ENCODE data around the gene SBNO1.

Gene SBNO1

DNA sequence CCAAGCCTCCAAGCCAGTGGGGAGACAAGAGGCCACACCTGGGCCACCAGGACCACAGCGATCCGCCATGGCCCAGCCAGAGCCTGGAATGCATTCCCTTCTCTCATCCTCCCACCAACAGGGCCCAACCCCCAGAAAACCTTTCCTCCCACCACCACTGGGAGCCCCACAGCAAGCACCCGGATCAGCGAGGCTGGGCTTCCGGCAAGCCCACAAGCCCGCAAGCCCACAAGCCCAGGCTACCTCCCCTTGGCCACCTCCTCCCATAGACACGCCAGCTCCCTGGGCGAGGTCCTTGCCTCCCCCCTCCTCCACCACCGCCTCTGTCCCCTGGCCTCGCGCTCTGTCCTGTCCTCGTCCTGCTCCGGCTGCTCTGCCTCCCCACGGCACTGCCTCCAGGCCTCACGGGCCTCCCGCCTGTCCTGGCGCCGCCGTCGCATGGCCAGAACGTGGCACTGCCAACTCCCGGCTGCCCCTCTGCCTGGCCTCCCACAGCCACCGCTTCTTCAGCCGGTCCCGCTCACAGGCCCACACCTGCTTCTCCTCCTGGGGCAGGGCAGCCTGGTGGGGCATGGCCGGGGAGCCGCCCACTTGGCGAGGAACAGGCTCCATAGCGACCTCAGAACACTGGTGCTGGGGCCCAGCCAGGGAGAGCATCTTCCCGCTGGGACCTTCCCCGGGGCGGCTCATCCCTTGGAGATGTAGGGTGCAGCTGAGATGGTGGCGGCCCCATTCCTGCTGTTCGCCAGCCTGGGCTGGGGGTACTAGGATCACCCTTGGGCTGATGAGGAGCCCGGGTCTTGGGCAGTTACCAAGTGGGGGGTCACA is 98.6 kb downstream of the SBNO1 start:
- Histone ChIP-seq H3K4me3 (replicated peaks; ENCODE audit: insufficient read depth, low read length) (no peak overlapping the region), H3K27ac (replicated peaks) (no peak overlapping the region), H3K27me3 (ENCODE audit: insufficient read depth, poor library complexity, severe bottlenecking) (no peaks in the 10 kb centered on the region)
- TF ChIP-seq, protein P1, sequence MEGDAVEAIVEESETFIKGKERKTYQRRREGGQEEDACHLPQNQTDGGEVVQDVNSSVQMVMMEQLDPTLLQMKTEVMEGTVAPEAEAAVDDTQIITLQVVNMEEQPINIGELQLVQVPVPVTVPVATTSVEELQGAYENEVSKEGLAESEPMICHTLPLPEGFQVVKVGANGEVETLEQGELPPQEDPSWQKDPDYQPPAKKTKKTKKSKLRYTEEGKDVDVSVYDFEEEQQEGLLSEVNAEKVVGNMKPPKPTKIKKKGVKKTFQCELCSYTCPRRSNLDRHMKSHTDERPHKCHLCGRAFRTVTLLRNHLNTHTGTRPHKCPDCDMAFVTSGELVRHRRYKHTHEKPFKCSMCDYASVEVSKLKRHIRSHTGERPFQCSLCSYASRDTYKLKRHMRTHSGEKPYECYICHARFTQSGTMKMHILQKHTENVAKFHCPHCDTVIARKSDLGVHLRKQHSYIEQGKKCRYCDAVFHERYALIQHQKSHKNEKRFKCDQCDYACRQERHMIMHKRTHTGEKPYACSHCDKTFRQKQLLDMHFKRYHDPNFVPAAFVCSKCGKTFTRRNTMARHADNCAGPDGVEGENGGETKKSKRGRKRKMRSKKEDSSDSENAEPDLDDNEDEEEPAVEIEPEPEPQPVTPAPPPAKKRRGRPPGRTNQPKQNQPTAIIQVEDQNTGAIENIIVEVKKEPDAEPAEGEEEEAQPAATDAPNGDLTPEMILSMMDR (IDR thresholded peaks at IDR 0.05; ENCODE audit: insufficient read depth, low read length) = no peak
- TF ChIP-seq SPI1 (IDR thresholded peaks at IDR 0.05; ENCODE audit: borderline replicate concordance, low read depth) = no peak
- TF ChIP-seq, protein P2, sequence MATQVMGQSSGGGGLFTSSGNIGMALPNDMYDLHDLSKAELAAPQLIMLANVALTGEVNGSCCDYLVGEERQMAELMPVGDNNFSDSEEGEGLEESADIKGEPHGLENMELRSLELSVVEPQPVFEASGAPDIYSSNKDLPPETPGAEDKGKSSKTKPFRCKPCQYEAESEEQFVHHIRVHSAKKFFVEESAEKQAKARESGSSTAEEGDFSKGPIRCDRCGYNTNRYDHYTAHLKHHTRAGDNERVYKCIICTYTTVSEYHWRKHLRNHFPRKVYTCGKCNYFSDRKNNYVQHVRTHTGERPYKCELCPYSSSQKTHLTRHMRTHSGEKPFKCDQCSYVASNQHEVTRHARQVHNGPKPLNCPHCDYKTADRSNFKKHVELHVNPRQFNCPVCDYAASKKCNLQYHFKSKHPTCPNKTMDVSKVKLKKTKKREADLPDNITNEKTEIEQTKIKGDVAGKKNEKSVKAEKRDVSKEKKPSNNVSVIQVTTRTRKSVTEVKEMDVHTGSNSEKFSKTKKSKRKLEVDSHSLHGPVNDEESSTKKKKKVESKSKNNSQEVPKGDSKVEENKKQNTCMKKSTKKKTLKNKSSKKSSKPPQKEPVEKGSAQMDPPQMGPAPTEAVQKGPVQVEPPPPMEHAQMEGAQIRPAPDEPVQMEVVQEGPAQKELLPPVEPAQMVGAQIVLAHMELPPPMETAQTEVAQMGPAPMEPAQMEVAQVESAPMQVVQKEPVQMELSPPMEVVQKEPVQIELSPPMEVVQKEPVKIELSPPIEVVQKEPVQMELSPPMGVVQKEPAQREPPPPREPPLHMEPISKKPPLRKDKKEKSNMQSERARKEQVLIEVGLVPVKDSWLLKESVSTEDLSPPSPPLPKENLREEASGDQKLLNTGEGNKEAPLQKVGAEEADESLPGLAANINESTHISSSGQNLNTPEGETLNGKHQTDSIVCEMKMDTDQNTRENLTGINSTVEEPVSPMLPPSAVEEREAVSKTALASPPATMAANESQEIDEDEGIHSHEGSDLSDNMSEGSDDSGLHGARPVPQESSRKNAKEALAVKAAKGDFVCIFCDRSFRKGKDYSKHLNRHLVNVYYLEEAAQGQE (IDR thresholded peaks at IDR 0.05; ENCODE audit: insufficient replicate concordance, low read depth) = no peak
- no peak for TF ChIP-seq POLR2AphosphoS5 (IDR thresholded peaks at IDR 0.05; ENCODE audit: low read depth)
- TF ChIP-seq GABPA (IDR thresholded peaks at IDR 0.05; ENCODE audit: low read depth) = no peak
- DNase-seq (ENCODE audit: low read depth in 1 of 2, low spot score in 1 of 2) = no peak

DNA sequence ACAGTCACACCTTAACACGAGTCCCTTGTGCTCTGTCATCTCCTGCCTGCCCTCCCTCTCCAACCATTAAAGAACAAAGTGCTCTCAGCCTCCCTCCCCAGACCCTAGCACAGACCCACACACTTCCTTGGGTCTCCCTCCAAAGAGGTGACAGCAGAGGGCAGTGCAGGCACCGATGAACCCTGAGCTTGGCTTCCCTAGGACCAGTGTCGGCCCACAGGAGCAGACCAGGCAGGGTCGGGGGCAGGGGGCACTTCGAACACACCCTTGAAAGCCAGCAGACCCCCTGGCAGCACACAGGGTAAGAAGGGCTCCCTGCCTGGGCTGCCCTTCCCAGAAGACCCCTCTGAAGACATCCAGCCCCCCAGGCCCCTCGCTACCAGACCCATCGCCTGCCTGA is 100.0 kb downstream of the SBNO1 start:
- no peaks in the 10 kb centered on the region for H3K27me3 ChIP-seq (ENCODE audit: insufficient read depth, poor library complexity, severe bottlenecking)
- no peak for TF ChIP-seq POLR2AphosphoS5 (IDR thresholded peaks at IDR 0.05; ENCODE audit: low read depth)
- no peak overlapping the region for H3K27ac ChIP-seq (replicated peaks)
- DNase-seq (ENCODE audit: low read depth in 1 of 2, low spot score in 1 of 2) = no peak
- no peak overlapping the region for H3K4me3 ChIP-seq (replicated peaks; ENCODE audit: insufficient read depth, low read length)

DNA sequence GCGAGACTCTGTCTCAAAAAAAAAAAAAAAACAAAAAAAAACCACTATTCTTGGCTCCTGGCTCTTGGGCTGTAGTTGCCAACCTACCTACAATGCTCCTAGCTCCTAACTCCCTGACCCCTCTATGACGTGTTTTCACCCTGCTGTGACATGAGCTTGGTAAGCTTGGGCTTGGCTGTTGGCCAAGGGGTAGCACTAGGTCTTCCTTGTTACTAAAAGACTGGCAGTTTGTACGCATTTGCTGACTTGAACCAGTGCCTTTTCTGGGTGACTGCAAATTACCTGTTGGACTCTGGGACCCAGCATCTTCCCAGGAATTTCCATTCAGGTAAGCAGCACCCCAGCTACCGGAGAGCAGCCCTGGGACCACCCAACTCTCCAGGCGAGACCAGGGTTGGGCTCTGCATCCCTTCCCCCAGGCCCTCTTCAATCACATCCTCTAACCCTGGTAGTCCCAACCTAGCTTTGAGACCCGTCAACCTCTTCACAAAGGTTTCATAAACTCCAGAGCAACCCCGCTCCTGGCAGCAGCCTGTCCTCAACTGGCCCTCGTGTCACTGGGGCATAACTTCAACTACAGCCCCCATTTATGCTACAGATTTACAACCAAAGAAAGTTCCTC is 101.3 kb downstream of the SBNO1 start:
- H3K27me3 ChIP-seq (ENCODE audit: insufficient read depth, poor library complexity, severe bottlenecking) = no peaks in the 10 kb centered on the region
- TF ChIP-seq, protein P1 (IDR thresholded peaks at IDR 0.05; ENCODE audit: insufficient read depth, low read length) = no peak
- TF ChIP-seq, protein P2 (IDR thresholded peaks at IDR 0.05; ENCODE audit: insufficient replicate concordance, low read depth) = no peak
- no peak for TF ChIP-seq POLR2AphosphoS5 (IDR thresholded peaks at IDR 0.05; ENCODE audit: low read depth)
- TF ChIP-seq GABPA (IDR thresholded peaks at IDR 0.05; ENCODE audit: low read depth) = no peak
- TF ChIP-seq SPI1 (IDR thresholded peaks at IDR 0.05; ENCODE audit: borderline replicate concordance, low read depth) = no peak
- no peak overlapping the region for H3K4me3 ChIP-seq (replicated peaks; ENCODE audit: insufficient read depth, low read length)
- no peak overlapping the region for H3K27ac ChIP-seq (replicated peaks)
- no peak for DNase-seq (ENCODE audit: low read depth in 1 of 2, low spot score in 1 of 2)

DNA sequence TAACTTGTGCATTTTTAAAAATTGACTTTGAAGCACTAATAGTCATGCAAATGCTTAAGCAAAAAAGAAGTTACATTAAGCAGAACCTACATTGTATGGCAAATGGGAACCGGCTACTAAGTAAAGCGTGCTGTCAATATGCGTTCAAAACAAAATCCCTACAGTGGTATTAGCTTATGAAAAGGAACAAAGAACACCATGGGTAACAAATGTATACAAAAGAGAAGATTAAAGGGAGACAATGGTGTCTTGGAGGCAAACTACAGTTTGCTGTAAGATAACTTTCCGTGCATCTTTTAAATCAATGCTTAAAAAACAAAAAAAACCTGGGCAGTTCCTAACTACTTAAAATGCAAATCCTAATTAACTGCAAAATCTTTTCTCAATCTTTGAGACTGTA is 103.5 kb downstream of the SBNO1 start:
- no peak overlapping the region for H3K4me3 ChIP-seq (replicated peaks; ENCODE audit: insufficient read depth, low read length)
- H3K27ac ChIP-seq (replicated peaks) = no peak overlapping the region
- TF ChIP-seq POLR2AphosphoS5 (IDR thresholded peaks at IDR 0.05; ENCODE audit: low read depth) = no peak
- TF ChIP-seq, protein P1 (IDR thresholded peaks at IDR 0.05; ENCODE audit: insufficient read depth, low read length) = no peak
- no peak for TF ChIP-seq GABPA (IDR thresholded peaks at IDR 0.05; ENCODE audit: low read depth)
- H3K27me3 ChIP-seq (ENCODE audit: insufficient read depth, poor library complexity, severe bottlenecking) = no peaks in the 10 kb centered on the region
- no peak for DNase-seq (ENCODE audit: low read depth in 1 of 2, low spot score in 1 of 2)

Measured in HL-60 (cell line).